ENCODE measurements around the gene DGKQ.

DNA sequence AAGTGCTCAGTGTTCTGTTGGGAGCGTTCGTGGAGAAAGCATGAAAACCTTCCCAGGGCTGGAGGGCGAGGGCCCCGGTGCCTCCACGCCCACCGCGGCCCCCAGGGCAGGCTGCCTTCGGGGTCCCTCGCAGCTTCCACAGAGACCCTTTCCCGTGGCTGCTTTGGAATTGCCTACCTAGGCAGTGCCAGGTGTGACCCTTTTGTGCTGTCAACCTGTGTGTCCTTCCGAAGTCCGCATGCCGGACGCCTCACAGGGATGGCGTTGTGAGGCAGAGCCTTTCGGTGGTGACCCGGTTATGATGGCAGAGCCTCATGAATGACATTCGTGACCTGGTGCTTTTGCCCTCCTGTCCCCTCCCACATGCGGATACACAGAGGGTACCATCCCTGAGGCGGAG is 23.7 kb downstream of the DGKQ start:
- TF ChIP-seq, protein P1, sequence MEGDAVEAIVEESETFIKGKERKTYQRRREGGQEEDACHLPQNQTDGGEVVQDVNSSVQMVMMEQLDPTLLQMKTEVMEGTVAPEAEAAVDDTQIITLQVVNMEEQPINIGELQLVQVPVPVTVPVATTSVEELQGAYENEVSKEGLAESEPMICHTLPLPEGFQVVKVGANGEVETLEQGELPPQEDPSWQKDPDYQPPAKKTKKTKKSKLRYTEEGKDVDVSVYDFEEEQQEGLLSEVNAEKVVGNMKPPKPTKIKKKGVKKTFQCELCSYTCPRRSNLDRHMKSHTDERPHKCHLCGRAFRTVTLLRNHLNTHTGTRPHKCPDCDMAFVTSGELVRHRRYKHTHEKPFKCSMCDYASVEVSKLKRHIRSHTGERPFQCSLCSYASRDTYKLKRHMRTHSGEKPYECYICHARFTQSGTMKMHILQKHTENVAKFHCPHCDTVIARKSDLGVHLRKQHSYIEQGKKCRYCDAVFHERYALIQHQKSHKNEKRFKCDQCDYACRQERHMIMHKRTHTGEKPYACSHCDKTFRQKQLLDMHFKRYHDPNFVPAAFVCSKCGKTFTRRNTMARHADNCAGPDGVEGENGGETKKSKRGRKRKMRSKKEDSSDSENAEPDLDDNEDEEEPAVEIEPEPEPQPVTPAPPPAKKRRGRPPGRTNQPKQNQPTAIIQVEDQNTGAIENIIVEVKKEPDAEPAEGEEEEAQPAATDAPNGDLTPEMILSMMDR (IDR thresholded peaks at IDR 0.05): no peak
- no peak for TF ChIP-seq POLR2A (IDR thresholded peaks at IDR 0.05)
